HG02840 (cell line): ENCODE measurements around the gene CTTN.
"Not testable (repeated sequence)": the region's sequence is repeated elsewhere in the genome, so short reads cannot be mapped to it uniquely, and the experiment has no call there.

ENCODE experiments used
- ATAC-seq: cut with Tn5 transposase; IDR thresholded peaks from one replicate; pipeline ENCODE4 v1.9.1; 2021; ENCODE audit warnings: mild to moderate bottlenecking, moderate library complexity, moderate number of reproducible peaks; ENCODE audit not compliant: unreplicated experiment, low FRiP score

CTTN gene

DNA sequence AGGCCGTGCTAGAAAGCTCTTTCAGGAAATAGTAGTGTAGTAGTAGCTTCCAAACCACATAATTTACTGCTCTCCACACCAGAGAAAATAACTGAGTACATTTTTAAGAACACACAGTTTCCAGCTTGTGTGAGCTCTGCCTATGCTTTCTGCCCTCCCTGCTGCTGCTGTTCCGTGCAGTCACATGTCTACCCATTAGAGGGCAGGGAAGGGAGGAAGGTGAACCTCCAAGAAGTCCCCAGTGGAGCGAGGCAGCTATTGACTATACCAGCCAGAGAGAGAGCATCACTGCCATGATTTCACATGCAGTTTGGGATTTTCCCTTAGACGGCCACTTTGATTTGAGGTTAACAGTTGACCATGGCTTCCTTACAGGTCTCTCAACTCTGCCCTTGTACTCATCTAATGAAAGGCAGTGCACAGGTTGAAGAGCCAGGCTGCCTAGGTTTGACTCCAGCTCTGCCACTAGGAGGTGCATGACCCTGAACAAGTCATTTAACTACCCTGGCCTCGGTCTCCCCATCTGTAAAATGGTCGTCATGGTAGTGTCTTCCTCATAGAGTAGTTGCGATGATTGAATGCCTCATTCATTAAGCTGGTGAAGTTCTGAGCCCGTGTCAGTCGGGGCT lies 19.7 kb upstream of the CTTN start:
- no peak for ATAC-seq

DNA sequence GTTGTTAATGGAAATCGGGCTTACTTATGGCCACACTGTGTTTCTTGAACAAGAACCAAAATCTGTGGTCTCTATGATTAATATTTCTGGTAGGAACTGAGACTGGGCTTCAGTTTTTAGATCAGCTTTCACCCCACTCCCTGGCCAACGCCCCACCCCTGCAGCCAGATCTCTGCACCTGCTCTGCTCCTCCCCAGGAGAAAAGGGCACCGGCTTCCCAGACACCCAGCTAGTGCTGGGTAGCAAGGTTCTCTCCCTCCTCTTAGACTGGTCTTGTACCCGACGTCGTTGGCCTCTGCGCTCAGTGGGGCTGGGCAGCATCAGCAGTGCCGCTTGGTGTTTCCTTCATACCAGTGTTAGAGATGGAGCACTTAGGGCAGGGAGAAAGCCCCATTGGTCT lies 17.0 kb upstream of the CTTN start:
- ATAC-seq: no peak

DNA sequence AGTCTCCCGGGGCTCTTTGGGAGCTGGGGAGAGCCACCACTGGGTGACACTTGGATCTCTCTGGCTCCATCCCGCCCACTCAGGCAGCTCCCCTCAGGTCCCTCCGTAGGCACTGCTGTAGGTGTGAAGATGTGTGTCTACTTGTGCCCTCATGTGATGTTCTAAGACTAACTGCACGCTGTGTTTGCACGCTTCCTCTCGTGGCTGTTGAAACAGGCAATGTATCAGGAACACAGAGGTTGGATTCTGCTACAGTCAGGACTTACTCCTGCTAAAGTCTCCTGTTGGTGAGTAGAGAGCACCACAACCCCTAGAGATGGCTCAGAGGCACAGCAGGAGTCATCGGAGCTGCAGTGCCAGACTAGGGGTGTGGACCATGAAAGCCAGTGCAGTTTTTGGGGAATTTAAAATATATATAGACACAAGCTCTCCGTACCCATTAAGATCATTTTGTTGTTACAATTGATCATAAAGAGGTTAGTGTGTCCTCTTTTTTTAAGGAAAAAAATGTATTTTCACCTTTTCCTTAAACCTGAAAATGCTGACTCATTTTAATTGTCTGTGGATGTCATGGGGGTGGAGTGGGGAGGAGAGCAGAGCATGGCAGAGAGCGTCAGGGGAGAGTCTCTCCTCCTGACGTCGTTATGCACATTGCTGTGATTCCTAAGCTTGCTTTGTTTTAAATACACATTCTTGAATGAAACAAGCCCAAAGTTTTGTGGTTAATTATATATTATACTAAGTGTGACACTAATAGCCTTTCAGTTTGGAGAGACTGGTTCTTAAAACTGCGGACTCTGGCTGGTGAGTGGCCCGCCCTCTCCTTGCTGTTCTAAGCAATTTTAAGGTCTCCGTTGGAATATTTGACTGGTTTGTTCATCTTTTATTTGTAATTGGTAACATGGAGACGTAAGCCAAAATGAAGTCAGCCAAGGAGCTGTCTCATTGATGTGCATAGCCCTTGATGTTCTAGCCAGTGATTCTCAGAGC lies 16.2 kb upstream of the CTTN start:
- no peak for ATAC-seq

DNA sequence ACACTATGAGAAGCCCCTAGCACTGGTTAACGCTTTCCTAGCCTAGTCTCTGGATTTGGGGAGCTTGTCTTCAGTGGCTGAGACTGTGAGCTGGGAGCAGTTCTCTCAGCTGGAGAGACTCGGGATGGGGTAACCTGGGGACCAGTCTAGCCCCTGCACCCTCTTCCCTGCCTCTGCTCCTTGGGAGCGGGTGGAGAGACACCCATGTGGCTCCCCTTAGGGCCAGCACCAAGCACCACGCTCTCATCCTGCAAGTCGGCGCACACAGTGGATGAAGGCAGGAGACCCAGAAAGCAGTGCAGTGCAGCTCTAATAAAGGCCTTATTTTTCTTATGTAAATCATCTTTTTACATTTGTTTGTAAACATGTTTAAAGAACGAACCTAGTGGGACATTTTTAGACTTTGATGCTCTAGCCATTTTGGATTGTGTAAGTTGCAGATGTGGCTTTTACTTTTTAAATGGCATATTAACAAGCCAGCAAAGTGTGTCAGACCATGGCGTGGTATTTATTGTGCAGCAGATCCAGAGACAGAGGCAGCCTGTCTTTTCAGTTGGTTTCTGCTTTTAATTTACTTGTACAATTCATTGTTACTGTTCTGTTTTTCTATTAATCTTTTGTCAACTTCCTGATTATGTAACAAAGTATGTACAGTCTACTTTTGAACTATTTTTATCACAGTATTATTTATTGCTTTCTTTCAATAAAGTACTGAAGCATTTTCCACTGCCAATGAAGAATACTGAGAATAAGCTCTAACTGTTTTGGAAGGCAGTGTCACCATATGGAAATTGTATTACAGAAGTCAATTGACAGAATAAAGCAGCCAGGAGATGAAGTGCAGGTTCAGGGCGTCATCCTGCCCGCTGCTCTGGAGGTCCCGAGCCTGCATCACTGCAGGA lies 14.4 kb upstream of the CTTN start:
- no peak for ATAC-seq

- ATAC-seq: no peak
Measured at GRCh38 chr11:70384566-70385152, 13.7 kb upstream of the CTTN start.

DNA sequence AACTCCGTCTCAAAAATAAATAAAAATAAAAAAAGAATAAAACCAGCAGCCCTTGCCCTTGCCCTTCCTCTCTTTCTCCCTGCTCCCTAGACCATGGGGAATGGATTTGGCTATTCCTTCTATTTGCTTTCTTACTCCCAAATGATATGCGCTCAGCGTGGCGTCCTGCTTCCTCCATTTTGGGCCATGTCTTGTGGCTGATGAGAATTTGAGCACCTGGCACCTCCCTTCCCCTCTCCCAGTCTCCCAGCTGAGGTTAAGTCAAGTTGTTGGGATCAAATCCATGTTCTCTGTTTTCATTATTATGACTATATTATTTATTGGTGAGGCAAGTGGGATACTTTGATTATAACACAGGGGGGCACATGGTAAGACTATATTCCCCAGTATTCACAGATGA lies 10.8 kb upstream of the CTTN start:
- ATAC-seq: no peak

GRCh38 chr11:70389201-70389600 lies 9.1 kb upstream of the CTTN start:
- no peak for ATAC-seq

- ATAC-seq: not testable (repeated sequence)
Measured at GRCh38 chr11:70390882-70391281, 7.4 kb upstream of the CTTN start.

DNA sequence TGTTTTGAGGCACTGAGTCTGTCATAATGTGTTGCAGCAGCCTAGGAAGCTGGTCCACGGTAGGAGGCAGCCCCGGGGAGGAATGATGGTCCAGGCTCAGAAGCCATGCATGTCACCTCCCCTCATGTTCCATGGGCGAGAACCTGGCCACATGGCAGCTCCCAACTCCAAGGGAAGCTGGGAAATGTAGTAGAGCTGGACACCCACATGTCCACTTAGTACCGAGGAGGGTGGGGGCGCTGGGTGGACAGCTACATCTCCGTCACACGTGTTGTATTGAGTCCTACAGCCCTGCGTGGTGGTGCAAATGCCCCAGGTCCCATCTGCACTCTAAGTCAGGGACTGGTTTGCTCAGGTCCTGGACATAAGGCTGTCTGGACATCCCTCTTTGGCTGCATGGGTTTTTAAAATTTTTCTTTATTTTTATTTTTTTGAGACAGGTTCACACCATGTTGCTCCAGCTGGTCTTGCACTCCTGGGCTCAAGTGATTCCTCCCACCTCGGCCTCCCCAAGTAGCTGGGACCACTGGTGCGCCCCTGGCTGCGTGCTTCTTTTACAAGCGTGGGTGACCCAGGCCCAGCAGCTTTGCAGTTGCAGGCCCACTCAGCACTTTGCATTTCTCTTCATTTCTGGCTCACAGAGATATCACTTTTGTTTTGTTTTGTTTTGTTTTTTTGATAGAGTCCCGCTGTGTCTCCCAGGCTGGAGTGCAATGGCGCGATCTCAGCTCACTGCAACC lies 3.9 kb upstream of the CTTN start:
- no peak for ATAC-seq

GRCh38 chr11:70397336-70397982 lies 870 bp upstream of the CTTN start:
- no peak for ATAC-seq

GRCh38 chr11:70398834-70399680 lies 728 bp downstream of the CTTN start:
- ATAC-seq: no peak

DNA sequence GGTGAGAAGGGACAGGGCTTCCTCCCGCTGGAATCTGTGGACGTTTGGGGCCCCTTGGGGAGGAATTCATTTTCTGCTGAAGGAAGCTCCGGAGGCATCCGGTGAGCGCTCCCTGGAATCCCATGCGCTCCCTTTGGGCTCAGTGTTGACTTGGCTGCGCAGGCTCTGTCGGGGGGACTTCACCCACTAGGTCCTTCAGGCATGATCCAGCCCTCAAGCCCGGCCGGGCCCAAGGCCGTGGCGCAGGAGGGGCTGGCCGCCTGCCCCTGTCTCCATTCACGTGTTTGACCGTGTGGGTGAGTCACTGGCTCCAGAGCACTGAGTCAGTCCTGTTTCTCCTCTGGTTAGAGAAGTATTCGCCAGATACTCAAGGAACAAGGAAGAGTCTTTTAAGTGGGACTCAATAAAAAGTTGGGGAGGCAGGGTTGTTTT lies 1.4 kb downstream of the CTTN start:
- no peak for ATAC-seq

DNA sequence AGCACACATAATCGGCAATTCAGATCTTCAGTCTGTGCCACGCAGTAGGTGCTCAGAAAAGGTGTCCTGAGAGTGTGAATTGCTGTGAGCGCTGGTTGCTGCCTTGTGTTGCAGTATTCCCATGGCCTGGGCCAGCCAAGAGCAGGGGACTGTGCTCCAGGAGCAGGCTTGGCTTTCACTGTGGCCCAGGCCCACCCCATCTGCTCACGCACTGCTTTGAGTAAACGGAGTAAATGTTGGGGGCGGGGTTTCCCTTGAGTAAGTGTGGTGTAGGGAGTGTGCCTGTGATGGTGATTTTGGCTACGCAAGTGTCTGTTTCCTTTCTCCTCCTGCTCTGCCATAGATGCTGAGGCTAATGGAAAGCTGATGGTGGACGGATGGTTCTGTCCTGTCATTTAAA lies 2.3 kb downstream of the CTTN start:
- ATAC-seq: no peak

DNA sequence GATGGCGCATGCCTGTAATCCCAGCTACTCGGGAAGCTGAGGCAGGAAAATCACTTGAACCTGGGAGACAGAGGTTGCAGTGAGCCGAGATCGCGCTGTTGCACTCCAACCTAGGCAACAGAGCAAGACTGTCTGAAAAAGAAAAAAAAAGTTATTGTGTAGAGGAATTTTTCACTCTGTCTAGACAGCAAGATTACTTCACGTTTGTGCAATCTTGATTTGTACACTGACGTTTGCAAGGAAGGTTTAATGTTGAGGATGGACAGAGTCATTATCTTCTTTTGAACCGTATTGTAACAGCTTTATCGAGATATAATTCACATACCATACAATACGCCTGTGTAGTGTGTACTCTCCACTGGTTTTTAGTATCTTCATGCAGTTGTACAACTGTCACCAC lies 3.7 kb downstream of the CTTN start:
- ATAC-seq: no peak

- no peak for ATAC-seq
Measured at GRCh38 chr11:70402685-70403084, 4.4 kb downstream of the CTTN start.

DNA sequence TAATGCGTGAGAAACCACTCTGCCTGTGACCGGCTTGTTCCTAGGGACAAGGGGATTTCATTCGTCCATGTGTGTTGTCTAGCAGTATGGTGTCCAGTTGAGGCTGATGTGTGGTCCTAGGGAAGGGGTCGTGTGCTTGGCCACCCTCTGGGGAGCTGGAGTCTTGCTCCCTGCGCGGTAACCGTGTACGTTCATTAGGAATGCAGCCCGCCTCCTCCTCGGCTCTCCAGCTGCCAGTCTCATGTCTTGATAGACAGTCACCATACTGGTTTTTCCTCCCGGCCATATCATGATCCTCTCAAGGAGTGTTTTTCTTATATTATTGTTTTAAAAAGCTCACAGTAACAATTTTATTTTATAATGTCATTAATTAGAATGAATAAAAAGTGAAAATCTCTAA lies 5.9 kb downstream of the CTTN start:
- no peak for ATAC-seq

GRCh38 chr11:70405679-70406395 lies 7.5 kb downstream of the CTTN start:
- no peak for ATAC-seq

- no peak for ATAC-seq
Measured at GRCh38 chr11:70407121-70407520, 8.8 kb downstream of the CTTN start.
